ENCODE data around the gene ZNF576.

DNA sequence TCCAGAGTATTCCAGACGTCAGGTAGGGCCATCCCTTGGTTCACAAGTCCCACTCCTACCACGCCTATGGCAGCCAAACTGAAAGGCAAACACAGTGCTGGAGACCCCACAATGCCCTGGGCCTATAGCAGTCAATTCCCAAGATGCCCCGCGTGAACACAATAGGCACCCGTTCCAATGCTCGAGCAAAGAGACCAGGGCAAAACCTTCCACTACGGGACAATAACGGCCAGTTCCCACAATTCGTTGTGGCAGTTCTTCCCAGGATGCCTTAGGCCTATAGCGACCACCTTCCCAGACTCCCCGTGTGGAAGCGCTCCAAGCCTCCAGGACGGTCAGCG is 22.5 kb downstream of the ZNF576 start:
- TF ChIP-seq SMC3 (conservative IDR thresholded peaks at IDR 0.05; ENCODE audit: poor library complexity) (no peak), EP300 (conservative IDR thresholded peaks at IDR 0.05; ENCODE audit: poor library complexity, severe bottlenecking) (no peak), EZH2 (IDR thresholded peaks at IDR 0.05; ENCODE audit: borderline replicate concordance, insufficient read depth, low read length, poor library complexity, severe bottlenecking) (no peak)
